Measurements from ENCODE around the gene BRD1.

GRCh38 chr22:49726701-49727101 is 101.0 kb downstream of the BRD1 start:
- TF ChIP-seq CTCF (IDR thresholded peaks at IDR 0.05) (no peak), POLR2AphosphoS5 (IDR thresholded peaks at IDR 0.05) (no peak), POLR2A (IDR thresholded peaks at IDR 0.05) (no peak), EP300 (IDR thresholded peaks at IDR 0.05) (no peak)
